GM19372 (cell line): Measurements from ENCODE around the gene WDR82.
A peak's percentile ranks its signal among the peaks of the same experiment; 100 is the strongest.

Experiments used
- ATAC-seq: cut with Tn5 transposase; IDR thresholded peaks from one replicate; pipeline ENCODE4 v1.9.1; 2021; ENCODE audit warnings: mild to moderate bottlenecking, low read depth, moderate library complexity; ENCODE audit not compliant: unreplicated experiment

WDR82 gene

DNA sequence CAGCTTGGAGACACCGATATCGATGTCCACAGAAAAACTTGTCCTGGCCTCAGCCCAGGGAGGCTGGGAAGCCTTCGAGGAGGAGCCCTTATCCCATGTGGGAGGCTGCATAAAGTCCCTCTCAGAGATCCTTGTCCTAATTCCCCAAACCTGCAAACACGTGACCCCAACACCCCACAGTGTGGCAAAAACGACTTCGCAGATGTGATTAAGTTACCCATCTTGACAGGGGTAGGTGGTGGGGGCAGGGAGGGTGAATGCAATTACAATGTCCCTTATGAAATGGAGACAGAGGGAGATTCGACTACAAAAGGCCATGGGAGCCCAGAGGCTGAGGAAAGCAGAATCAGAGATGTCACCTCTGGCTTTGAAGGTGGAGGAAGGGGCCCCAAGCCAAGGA is 50.7 kb downstream of the WDR82 start:
- ATAC-seq: no peak

DNA sequence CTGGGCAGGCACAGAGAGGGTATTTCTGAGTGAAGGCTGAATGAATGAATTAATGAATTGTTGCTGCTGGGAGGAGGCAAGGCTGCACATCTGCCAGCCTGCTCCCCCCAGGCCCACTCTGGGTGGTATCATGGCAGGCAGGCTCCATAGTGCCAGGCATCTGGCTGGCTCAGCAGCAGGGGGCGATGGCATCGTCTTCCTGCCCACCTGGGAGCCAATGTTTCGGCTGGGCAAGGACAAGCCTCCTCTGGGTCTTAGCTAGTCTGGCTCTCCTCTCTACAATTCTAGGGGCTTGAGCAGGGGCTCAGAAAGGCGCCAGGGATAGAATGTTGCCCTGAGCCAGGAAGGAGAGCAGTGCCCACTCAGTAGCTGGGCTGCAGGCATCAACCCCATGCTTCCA is 51.3 kb downstream of the WDR82 start:
- no peak for ATAC-seq

DNA sequence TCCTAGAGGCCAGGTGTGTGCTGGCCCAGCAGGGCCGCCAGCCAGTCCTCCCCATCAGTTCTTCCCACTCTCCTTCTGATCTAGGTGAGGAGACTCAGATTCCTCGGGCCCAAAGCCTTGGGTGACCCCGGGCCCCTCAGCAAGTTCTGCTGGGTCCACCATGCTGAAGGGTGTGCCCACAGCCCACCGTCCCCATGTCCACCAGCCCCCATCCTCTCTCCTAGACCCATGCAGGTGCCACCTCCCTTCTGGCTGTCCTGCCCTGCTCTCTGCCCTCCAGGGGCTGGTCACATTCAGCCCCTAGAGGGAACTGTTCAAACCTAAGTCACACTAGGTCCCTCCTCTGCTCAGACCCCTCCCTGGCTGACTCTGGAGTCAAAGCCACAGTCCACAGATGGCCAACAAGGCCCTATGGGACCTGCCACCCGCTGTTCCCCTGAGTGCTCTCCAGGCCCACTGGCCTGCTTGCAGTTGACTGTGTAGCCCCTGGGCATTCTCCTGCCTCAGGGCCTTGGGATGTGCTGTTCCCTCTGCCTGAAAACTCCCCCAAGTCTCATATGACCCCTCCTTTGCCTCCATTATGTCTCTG is 52.1 kb downstream of the WDR82 start:
- ATAC-seq: no peak

DNA sequence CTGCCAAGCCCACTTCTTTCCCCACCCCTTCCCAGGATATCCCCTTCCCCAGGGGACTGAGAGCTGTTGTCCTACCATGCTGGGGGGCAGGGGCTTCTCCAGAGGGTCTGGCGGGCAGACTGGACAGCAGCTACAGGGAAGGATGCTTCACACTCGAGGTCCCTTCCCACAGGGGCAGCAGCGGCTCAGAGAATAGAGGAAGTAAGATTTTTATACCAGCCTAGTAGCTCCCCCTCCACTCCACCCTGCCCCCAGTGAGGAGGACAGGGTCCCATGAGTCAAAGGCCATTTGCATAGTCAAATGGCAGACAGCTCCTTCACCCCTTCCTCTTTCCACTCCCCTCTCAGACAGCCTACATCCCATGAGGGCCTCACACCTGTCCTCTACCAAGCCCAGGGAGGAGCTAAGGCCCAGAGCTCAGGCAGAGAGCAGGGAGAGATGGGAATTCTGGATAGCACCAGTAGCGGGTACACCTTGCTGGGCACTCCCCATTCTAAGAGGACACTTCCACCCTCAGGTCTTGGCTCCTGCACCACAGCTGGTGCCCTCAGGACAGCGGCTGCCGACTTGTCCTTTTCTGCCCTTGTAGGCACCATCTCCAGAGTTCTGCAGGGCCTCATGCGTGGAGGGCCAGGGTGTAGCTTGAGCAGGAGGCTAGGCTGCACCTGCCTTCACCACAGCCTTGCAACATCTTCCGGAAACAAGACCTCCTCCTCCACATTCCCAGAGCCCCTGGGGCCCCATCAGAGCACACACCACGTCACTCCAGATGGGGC is 52.8 kb downstream of the WDR82 start, which contains the start of gene TLR9:
TLR9 (minus strand) TSS at position 194 of the 777 bp plus-strand sequence; CDS start at position 78, 116 bp downstream.
- peak; percentile 68 for ATAC-seq

DNA sequence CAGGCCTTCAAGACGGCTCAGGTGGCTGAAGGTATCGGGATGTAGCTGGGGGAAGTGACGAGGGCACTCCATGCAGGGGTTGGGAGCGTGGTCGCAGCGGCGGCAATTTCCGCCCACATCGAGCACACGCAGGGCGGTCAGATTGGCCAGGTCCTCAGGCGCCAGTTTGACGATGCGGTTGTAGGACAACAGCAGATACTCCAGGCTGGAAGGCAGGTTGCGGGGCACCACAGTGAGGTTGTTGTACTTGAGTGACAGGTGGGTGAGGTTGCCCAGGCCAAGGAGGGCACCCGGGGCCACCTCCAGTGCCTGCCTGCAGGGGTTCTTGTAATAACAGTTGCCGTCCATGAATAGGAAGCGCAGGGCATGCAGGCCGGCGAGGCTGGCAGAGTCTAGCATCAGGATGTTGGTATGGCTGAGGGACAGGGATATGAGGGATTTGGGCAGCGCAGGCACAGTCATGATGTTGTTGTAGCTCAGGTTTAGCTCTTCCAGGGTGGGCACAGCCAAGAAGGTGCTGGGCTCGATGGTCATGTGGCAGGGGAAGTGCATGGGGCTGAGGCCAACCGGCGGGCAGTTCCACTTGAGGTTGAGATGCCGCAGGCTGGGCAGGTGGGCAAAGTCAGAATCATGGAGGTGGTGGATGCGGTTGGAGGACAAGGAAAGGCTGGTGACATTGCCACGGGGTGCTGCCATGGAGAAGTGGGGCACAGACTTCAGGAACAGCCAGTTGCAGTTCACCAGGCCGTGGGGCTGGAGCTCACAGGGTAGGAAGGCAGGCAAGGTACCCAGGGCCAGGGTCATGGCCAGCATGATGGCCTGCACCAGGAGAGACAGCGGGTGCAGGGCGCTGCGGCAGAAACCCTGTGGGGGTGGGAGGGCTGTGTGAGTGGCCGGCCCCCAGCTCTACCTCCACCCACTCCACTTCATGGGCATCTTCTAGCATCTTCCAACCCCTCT is 54.7 kb downstream of the WDR82 start:
- ATAC-seq: no peak

DNA sequence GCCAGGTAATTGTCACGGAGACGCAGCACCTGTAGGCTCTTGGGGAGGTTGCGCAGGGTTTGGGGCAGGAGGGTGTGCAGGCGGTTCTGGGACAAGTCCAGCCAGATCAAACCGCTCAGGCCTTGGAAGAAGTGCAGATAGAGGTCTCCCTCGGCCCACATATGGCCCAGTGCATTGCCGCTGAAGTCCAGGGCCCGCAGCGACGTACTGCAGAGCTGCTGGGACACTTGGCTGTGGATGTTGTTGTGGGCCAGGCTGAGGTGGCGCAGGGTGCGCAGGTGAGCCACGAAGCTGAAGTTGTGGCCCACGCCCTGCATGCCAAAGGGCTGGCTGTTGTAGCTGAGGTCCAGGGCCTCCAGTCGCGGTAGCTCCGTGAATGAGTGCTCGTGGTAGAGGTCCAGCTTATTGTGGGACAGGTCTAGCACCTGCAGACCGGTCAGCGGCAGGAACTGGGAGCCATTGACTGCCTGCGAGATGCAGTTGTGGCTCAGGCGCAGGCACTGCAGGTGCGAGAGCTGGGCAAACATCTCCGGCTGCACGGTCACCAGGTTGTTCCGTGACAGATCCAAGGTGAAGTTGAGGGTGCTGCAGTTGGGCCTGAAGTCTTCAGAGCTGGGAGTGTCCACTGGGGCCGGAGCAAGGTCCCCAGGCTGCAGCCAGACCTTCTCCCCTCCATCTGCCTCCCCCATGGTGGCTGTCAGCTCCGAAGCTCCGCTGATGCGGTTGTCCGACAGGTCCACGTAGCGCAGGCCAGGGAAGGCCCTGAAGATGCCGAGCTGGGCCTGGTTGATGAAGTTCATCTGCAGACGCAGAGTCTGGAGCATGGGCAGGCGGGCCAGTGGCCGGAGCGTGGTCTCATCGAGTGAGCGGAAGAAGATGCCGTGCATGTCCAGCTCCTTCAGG is 55.9 kb downstream of the WDR82 start:
- no peak for ATAC-seq

DNA sequence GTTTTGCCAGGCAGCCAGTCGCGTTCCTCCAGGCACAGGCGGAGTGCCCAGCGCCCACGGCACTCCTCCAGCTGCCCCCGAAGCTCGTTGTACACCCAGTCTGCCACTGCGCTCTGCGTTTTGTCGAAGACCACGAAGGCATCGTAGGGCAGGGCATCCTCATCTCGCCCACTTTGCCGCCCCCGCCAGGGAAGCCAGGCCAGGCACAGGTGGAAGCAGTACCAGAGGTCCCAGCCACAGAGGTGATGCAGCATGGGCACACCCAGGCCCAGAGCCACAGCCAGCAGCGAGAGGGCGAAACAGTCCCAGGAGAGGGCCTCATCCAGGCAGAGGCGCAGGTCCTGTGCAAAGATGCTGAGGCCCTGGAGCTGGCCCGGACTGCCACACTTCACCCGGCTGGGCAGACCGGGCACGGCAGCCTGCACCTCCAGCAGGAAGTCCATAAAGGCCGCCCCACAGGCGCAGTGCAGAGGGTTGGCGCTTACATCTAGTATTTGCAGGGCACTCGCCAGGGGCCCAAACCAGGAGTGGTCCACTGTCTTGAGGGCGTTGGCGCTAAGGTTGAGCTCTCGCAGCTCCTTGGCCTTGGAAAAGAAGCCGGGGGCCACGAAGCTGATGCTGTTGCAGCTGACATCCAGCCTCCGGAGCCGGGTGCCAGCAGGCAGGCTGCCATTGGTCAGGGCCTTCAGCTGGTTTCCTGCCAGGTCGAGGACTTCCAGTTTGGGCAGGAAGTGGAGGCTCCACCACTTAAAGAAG is 56.7 kb downstream of the WDR82 start:
- ATAC-seq: no peak

DNA sequence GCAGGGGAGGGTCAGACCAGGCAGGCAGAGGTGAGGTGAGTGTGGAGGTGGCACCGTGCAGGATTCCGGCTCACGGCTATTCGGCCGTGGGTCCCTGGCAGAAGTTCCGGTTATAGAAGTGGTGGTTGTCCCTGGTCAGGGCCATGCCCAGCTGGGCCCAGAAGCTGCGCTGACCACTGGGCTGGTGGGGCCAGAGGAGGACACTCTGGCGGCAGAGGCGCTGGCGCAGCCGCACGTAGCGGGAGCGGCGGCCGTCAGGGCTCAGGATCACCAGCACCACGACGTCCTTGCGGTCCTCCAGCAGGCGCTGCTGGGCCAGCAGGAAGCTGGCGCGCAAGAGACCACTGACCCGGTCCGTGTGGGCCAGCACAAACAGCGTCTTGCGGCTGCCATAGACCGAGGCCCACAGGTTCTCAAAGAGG is 57.3 kb downstream of the WDR82 start:
- no peak for ATAC-seq

DNA sequence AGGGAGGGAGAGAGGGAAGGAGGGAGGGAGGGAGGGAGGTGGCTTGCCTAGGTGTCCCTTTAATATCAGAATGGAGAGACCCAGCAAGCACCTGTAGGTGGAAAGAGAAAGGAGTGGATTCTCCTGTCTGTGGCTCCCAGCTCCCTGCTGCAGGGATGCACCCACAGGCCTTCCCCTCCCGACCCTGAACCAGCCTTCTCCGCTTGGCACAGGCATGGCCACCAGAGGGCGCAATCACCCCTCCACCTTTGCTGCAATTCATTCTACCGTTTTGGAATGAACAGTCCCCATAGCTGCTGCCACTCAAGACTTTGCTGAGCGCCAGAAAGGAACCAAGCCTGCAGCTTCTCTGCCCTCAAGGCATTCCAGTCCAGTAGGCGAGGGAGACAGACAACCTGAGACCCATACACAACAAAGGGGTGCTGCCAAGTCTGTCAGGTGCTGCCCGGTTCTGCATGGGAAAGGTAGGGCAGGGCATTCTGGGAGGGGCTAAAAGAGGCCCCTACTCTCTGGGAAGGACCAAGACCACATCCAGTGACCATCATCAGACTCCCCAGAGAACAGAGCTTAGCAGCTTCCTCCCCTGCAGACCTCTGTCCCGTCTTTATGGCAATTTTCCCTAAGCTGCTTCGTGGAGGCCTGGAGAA is 57.9 kb downstream of the WDR82 start:
- no peak for ATAC-seq

DNA sequence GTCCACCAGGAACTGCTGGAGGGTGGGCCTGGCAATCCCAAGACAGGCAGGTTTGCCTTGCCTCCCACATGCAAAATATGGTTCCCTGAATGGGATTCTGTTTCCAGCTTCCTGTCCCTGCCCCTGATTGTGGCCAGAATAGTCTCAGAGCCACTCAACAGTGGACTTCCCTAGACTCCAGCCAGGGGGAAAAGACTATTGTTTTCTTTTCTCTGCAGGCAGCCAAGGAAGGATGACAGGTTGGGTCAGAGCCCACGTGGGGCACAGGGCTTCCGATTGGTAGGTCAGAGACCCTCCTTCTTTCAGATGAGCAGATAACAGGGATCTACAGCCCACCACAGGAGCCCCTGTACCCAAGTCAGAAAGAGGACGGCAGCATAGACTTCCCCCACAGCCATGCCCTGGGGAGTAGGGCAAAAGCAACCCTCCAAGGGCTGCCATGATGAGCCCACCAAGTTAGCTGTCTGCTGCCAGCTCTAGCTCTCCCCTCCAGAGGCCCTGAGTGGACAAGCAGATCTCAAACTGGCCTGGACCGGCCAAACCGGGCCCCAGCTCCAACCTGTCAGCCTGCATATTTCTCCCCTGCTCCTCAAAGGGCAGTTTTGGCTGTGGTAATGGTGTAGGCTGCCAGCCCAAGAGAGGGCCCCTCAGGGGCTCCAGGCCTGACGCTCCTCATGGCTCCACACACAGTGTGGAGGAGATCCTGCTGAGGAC is 59.4 kb downstream of the WDR82 start:
- no peak for ATAC-seq

DNA sequence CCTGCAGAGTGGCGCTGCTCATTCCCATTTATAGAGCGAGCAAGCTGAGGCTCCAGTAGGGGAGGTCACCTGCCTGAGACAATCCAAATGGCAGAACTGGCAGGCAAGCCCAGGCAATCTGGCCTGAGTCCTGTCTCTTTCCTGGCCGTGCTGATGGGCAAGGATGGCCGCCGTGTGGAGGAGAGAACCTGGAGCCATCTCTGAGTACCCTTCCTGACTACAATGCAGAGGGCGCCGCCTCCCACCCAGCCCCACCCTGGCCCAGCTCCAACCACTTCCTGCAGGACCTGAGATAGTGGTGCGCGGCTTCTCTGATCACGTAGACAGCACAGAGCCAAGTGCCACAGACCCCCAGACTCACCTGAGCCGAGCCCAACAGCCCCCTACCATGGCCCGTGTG is 60.0 kb downstream of the WDR82 start:
- no peak for ATAC-seq

DNA sequence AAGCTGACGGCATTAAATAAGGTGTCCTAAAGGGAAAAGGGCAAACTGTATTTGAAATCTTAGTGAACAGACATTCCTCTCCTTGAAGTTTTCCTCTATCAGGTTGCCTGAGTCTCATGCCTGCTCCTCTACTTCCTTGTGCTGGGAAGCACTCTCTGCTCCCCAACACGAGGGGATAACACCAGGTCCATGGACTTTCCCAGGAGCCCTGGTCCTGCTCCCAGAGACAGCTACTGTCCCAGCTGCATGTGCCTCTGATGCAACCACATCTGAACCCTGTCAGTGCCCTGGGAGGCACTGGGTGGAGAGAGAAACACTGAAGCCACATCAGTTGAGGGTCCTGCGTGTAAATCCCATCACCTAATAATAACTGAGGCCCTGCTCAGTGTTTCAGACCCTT is 60.4 kb downstream of the WDR82 start:
- no peak for ATAC-seq

DNA sequence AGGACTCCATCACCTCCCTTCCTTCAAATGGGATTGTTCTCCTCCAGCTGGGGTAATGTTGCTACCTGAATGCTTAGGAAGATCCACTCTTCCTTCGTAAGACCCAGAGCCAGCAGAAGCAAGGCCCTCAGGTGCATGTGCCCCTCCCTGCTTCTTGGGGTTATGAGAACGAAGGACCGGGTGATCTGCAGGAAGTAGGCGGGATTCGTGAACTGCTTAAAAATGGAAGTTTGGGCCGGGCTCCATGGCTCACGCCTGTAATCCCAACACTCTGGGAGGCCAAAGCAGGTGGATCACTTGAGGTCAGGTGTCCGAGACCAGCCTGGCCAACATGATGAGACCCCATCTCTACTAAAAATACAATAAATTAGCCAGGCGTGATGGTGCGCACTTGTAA is 61.0 kb downstream of the WDR82 start:
- ATAC-seq: no peak

DNA sequence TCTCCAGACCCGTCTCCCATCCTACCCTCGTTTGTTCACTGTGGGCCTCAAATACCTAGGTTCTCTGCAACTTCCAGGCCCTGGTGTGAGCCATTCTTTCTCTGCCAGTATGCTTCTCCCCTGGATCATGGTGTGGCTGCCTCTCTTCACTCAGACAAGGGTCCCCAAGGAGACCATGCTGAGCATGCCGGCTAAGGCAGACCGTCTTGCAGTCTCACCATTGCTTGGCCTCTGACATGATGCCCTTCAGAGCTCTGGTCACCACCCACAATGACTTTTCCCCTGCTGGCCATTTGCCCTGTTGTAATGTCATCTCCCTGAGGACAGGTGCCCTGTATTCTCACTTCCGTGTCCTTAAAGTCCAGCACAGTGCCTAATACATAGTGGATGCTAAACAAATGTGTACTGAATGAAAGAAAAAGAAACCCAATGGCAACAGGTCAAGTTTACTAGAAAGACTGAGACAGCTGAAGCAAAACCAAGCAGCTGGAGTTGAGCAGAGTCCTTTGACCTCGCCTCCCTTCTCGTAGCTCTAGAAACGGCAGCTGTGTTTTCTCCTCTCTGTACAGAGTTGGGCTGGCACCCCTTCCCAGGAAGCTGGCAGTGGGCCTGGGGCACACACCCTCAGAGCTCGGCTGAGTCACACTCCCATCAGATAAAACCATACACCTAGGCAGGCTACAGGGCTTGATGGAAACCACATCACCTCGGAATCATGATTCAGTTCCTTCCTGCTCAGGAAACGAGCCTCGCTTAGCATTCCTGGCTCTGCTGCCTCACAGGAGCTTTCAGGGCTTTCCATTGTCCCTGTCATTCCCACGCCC is 61.7 kb downstream of the WDR82 start:
- ATAC-seq: no peak

DNA sequence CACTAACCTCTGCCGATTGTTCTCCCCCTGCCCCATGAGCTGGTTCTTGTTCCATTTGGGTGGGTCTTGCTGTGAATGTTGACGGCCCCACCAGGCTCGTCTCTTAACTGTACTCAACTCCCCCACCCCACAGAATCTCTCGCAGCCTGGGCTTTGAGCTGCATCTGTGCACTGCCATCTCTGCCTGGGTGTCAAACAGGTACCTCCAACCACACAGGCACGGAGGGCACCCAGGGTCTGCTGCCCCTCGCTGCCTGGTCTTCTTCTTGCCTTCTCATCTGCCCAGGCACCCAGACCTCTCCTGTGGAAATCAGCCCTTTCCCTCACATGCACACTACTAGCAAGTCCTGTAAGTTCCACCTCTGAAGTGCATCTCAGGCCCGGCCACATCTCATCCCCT is 63.1 kb downstream of the WDR82 start:
- ATAC-seq: no peak

DNA sequence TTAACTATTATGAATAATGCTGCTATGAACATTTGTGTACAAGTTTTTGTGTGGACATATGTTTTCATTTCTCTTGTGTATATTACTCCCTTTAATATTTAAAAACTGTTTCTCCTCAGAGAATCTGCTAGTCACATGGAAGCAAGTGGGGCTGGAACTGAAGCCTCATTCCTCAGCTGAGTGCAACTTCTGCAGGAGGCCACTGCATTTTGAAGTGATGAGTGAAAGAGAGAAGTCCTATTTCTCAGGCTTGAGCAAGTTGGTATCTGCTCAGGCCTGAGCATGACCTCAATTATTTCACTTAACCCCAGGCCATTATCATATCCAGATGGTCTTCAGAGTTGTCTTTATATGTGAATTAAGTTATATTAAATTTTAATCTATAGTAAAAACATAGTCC is 64.5 kb downstream of the WDR82 start:
- ATAC-seq: no peak

DNA sequence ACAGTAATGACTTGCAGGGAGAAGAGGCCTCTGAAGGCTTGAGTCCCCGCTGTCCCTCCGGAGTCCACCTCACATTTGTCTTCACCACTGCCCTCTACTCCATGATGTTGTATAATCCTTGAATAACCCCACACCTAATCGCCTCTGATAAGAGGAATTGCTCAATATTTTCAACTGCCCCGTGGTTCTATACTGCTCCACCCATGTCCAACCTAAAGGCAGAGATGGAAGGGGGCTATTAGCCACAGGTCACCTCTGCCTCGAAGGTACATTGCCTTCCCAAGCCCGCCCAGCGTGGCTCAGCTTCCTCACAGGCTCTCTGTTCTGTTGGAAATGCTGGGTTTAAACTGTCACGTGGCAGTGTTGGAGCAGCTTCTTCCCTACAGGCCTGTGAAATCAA is 65.4 kb downstream of the WDR82 start:
- ATAC-seq: no peak
